NAMALWA (cell line): ENCODE data around the gene OR9Q1.
A peak's percentile ranks its signal among the peaks of the same experiment; 100 is the strongest.
"Not testable (repeated sequence)": the region's sequence is repeated elsewhere in the genome, so short reads cannot be mapped to it uniquely, and the experiment has no call there.

ENCODE experiments used
- DNase-seq: peaks from one replicate; pipeline ENCODE4 v3.0.0-alpha.2; 2015; ENCODE audit warnings: low spot score

OR9Q1 gene

GRCh38 chr11:58023435-58023931 lies at the start of gene OR9Q1:
Gene OR9Q1 (plus strand): TSS chr11:58023881. CDS start chr11:58179445, 155,564 bp downstream.
- DNase-seq: no peak

DNA sequence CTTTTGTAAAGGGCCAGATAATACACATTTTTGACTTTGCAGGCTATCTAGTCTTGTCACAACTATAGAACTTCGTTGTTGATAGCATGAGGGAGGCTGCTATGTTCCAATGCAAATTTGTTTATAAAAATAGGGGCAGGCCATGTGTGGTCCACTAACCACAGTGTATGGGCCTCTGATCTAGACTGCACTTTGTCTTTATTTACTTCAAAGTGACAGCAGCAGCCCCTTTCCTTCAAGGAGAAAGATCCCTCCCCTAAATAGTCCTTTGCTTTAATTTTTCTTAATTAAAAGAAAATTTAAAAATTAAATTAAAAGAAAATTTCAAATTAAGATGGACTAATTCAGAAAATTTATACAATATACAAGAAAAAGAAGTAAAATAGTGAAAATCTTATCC lies 49.5 kb upstream of the OR9Q1 start:
- DNase-seq: no peak

GRCh38 chr11:57974848-57975601 lies 48.7 kb upstream of the OR9Q1 start:
- no peak for DNase-seq

- DNase-seq: no peak
Measured at GRCh38 chr11:57977709-57978108, 46.0 kb upstream of the OR9Q1 start.

- DNase-seq: no peak
Measured at GRCh38 chr11:57978686-57979531, 44.8 kb upstream of the OR9Q1 start.

GRCh38 chr11:57979532-57980079 lies 44.1 kb upstream of the OR9Q1 start:
- DNase-seq: no peak

DNA sequence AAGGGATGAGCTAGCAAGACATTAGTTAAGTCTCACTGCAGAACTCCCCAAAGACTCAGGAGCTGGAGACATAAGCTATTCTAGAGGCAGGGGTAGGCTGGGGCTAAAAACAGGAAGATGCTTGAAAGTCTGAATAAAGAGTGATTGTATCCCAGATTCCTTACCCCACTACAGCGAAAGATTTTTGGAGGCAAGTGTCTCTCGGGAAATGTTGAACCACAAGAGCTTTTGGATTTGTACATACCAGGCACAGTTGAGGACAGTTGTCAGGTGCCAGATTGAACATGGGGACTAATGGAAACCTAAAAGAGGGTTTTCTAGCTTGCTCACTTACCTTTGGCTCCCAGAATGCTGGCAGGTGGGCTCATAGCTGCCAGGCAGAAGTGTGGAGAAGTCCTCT lies 43.5 kb upstream of the OR9Q1 start:
- DNase-seq: no peak

DNA sequence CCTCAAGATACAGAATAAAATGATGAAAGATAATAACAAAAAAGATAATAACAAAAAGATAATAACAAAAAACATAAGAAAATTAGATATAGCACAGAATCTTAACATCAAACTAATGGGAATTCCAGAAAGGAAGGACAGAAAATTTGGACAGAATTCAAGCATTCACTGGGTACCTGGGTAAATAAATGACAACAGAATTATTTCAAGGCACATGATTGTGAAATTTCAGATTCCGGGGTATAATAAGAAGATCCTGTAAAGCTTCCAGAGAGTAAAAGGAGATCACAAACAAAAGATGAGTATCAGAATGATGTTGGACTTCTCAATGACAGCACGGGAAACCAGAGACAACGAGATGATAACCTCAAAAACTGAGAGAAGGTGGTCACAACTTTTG lies 42.1 kb upstream of the OR9Q1 start:
- no peak for DNase-seq

DNA sequence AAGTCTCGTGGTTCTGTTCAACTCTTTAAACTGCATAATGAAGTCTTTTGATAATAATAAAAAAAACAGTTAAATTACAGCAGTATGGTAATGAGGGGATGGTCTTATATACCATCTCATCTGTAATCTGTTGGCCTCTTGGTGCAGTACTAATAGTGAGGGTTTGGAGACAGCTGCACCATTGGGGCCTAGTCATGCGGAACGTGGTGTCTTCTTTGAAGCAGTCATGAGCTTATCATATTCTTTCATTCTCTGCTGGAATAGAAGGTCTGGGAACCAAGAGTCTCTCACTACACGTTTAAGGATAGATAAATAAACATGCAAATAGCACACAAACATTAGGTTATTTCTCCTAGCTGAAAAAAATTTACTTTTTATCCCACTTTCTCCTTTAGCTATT lies 40.9 kb upstream of the OR9Q1 start:
- peak; percentile 21 for DNase-seq

DNA sequence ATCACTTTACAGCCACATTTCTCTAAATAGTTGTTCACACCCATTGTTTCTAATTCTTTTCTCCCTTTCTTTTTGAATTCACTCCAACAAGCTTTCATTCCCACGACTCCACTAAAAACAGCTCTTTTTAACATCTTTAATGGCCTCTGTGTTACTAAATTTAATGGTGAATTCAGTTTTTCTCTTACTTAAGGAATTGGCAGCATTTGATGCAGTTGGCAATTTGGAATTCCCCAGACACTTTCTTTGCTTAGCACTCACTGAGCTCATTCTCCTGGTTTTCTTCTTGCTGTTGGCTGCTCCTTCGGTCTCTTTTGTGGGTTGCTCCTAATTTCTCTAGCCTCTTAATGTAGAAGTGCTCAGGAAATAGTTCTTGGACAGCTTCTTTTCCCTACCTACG lies 40.5 kb upstream of the OR9Q1 start:
- no peak for DNase-seq

- not testable (repeated sequence) for DNase-seq
Measured at GRCh38 chr11:57999523-57999922, 24.2 kb upstream of the OR9Q1 start.

- not testable (repeated sequence) for DNase-seq
Measured at GRCh38 chr11:58000021-58000420, 23.7 kb upstream of the OR9Q1 start.

- DNase-seq: no peak
Measured at GRCh38 chr11:58000699-58001098, 23.0 kb upstream of the OR9Q1 start.

GRCh38 chr11:58003036-58003435 lies 20.6 kb upstream of the OR9Q1 start:
- no peak for DNase-seq

DNA sequence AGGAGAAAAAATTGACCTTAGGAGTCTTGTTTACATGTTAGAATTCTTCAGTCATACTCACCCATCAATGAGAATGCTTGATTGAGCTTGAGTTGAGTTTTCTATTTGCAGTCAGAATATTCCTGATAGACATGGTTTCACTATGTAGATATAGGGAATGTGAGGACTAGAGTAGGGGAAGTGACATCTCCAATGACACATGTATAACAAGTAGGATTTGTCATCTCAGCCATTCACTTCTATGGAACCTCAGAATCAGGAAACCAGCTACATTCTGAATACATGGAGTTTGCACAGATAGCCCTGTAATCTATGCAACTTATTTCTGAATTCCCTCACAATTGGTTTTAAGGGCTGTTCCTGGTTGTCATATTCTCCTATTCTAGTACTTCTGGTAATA lies 20.1 kb upstream of the OR9Q1 start:
- DNase-seq: no peak

DNA sequence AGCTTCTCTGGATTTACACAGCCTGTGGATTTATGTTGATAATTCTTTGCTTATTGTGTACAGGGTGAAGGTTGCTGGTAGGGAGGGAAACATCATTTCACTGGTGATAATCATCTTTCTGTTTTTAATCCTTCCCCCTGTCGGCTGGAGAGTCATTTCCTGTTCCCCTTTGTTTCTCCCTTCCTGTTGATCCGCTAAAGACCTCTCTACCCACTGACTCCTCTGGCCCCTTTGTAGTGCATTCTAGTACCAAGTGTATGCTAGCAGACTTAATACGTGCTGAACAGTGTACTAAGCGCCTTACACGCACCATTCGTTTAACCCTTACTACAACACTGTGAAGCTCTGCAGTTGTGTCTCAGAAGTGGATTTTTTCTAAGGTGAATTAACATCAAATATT lies 19.0 kb upstream of the OR9Q1 start:
- DNase-seq: no peak

- no peak for DNase-seq
Measured at GRCh38 chr11:58006940-58007339, 16.7 kb upstream of the OR9Q1 start.

GRCh38 chr11:58011771-58012170 lies 11.9 kb upstream of the OR9Q1 start:
- no peak for DNase-seq

GRCh38 chr11:58024601-58025091 lies 965 bp downstream of the OR9Q1 start:
- no peak for DNase-seq

DNA sequence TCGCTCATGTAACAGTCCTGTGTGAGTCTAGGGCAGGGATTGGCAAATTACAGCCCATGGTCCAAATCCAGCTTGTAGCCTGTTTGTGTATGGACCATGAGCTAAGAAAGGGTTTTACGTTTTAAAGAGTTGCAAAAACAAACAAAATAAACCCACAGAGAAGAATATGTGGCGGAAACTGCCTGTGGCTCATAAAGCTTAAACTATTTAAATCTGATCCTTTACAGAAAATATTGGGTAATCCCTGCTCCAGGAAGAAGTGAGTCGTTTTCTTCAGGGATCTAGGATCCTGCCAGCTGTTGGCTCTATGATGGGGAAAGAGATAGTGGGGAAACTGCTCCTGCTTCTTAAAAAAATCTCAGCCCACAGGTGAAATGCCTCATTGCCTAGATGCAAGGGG lies 3.7 kb downstream of the OR9Q1 start:
- DNase-seq: no peak

GRCh38 chr11:58028687-58029411 lies 5.2 kb downstream of the OR9Q1 start:
- DNase-seq: no peak

DNA sequence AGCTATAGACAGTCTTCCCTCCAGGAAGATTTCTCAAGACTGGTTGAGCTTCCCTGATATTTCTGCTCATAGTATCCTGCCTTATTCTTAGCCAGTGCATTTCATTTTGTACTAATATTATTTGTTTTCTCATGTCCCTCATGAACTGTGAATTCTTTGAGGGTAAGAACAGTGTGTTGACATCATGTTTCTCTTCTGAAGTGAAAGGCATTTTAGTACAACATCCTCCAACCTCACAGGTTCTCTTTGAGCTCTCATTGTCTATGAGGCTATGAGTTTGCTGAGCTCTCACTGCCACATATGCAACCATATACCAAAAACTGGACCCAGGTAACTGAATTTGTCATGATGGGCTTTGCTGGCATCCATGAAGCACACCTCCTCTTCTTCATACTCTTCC lies 7.0 kb downstream of the OR9Q1 start, which contains the start of gene OR6Q1:
OR6Q1 (plus strand) TSS at position 301 of the 400 bp plus-strand sequence; CDS start at position 301, 0 bp downstream.
- DNase-seq: no peak
